SH-SY5Y (cell line): ENCODE measurements around the gene NAA16.

Experiments used
- GATA2 ChIP-seq: IDR thresholded peaks from 2 replicates; pipeline ENCODE4 v1.6.1; 2011; ENCODE audit warnings: mild to moderate bottlenecking, low read depth, low read length
- GATA3 ChIP-seq: IDR thresholded peaks from 2 replicates; pipeline ENCODE4 v1.6.1; 2011; ENCODE audit warnings: low read depth, mild to moderate bottlenecking, low read length, moderate library complexity

- TF ChIP-seq GATA3, result no peak
- TF ChIP-seq GATA2, result no peak
Measured at GRCh38 chr13:41389580-41389979, 78.5 kb downstream of the NAA16 start.
